K562 (cell line): Measurements from ENCODE around the gene C11orf98. TPM values are rescaled to one million over a fixed set of nuclear protein-coding genes. Genes with fewer than 3 reads are reported as not detected.

Source experiments
- ARID1B ChIP-seq: fragments of 450-650 bp; IDR thresholded peaks from 2 replicates; pipeline ENCODE4 v1.6.1; 2016; ENCODE audit warnings: antibody characterized with exemption, mild to moderate bottlenecking, inconsistent platforms
- ARID3B ChIP-seq: fragments of 250-450 bp; sonication (Bioruptor Pico); IDR thresholded peaks from 2 replicates; pipeline ENCODE4 v1.4.0; 2020; ENCODE audit warnings: borderline replicate concordance
- CEBPZ ChIP-seq: fragments of 150-350 bp; IDR thresholded peaks from 2 replicates; pipeline ENCODE4 v1.6.1; 2014; ENCODE audit warnings: low read depth, mild to moderate bottlenecking, low read length, borderline replicate concordance
- FOXJ2 ChIP-seq: fragments of 200-800 bp; sonication (Bioruptor generic); IDR thresholded peaks from 2 replicates; pipeline ENCODE4 v1.6.1; 2016; ENCODE audit warnings: missing genetic modification characterization, missing compliant biosample characterization
- HCFC1 ChIP-seq: IDR thresholded peaks from 2 replicates; pipeline ENCODE4 v1.6.1; 2012; ENCODE audit warnings: low read depth, low read length, improper control_type of control experiment
- NEUROD1 ChIP-seq: fragments of 150-350 bp; IDR thresholded peaks from 2 replicates; pipeline ENCODE4 v1.6.1; 2014; ENCODE audit warnings: borderline replicate concordance, low read length, low read depth; ENCODE audit not compliant: partially characterized antibody
- NR1H2 ChIP-seq: sonication (generic); formaldehyde crosslinking; IDR thresholded peaks from 2 replicates; pipeline ENCODE4 v1.4.0; 2020; ENCODE audit warnings: mild to moderate bottlenecking, missing genetic modification reagents
- PHF20 ChIP-seq: fragments of 450-650 bp; IDR thresholded peaks from 2 replicates; pipeline ENCODE4 v1.6.1; 2018; ENCODE audit not compliant: partially characterized antibody
- RBM14 ChIP-seq: fragments of 200-400 bp; formaldehyde crosslinking; IDR thresholded peaks from 2 replicates; pipeline ENCODE4 v1.6.1; 2018; ENCODE audit warnings: low read depth, mild to moderate bottlenecking, low read length, moderate library complexity, borderline replicate concordance; ENCODE audit not compliant: insufficient read depth
- SAFB ChIP-seq: fragments of 200-400 bp; formaldehyde crosslinking; IDR thresholded peaks from 2 replicates; pipeline ENCODE4 v1.6.1; 2017; ENCODE audit warnings: low read depth, low read length, borderline replicate concordance
- SMARCB1 ChIP-seq: IDR thresholded peaks from 2 replicates; pipeline ENCODE4 v1.6.1; 2011; ENCODE audit warnings: improper control_type of control experiment, low read depth; ENCODE audit not compliant: insufficient read length
- ZBTB26 ChIP-seq: fragments of 450-650 bp; formaldehyde crosslinking; IDR thresholded peaks from 2 replicates; pipeline ENCODE4 v1.4.0; 2022; ENCODE audit warnings: missing genetic modification characterization
- ZNF174 ChIP-seq: fragments of 250-450 bp; sonication (Bioruptor Pico); IDR thresholded peaks from 2 replicates; pipeline ENCODE4 v1.4.0; 2020; ENCODE audit warnings: mild to moderate bottlenecking
- ZNF354B ChIP-seq: fragments of 250-450 bp; sonication (Bioruptor Pico); IDR thresholded peaks from 2 replicates; pipeline ENCODE4 v1.4.0; 2020
- ZNF511 ChIP-seq: sonication (generic); formaldehyde crosslinking; IDR thresholded peaks from 2 replicates; pipeline ENCODE4 v1.8.0; 2022; ENCODE audit warnings: mild to moderate bottlenecking, missing genetic modification reagents
- ZNF592 ChIP-seq: fragments of 450-650 bp; IDR thresholded peaks from 2 replicates; pipeline ENCODE4 v1.6.1; 2017; ENCODE audit warnings: antibody characterized with exemption, mild to moderate bottlenecking
- ZNF79 ChIP-seq: fragments of 250-450 bp; sonication (Bioruptor Pico); IDR thresholded peaks from 2 replicates; pipeline ENCODE4 v1.4.0; 2020; ENCODE audit warnings: low read depth, mild to moderate bottlenecking, moderate library complexity
- polyA plus RNA-seq, 8 experiments: library from polyadenylated mRNA; depleted of rRNA in 4 of 8; stranded (reverse) in 5 of 8; unstranded in 3 of 8; fragments of >200 nt; fragmentation: Nextera tagmentation in 2 of 8; fragmentation: Illumina TruSeq in 1 of 8; extraction: Ambion mirVana in 2 of 8; extraction: Trizol in 1 of 8; gene quantifications; 2 replicates each; pipeline versions ENCODE4 v1.2.1 to v1.2.3, GENCODE V29; 2011 to 2014; ENCODE audit warnings: inconsistent platforms in 1 of 8, missing spikeins in 1 of 8
- total RNA-seq, 7 experiments: library from RNA; depleted of rRNA in 6 of 7; stranded (reverse); fragments of >200 nt in 6 of 7; fragmentation: Illumina TruSeq in 2 of 7; extraction: Trizol in 2 of 7; gene quantifications; 2 replicates each; pipeline versions ENCODE4 v1.2.1 to v1.2.3, GENCODE V29; 2011 to 2021; ENCODE audit warnings: low replicate concordance in 1 of 7

Gene C11orf98
- total and polyA plus RNA-seq, 9 of the 15 experiments (the other 6 are each of a cell fraction or from before 2014, with no cell fraction given) = 103 to 352 (median 218) TPM

- TF ChIP-seq SMARCB1 (no peak), ZNF174 (CRISPR knock-in tag) (no peak), CEBPZ (no peak), RBM14 (no peak), ZNF511 (CRISPR knock-in tag) (no peak; the same call in 1 of the 2 replicates), ZNF592 (no peak), ARID1B (peak; percentile 38; the same call in 1 of the 2 replicates), ZNF79 (CRISPR knock-in tag) (no peak), NEUROD1 (peak; percentile 86), PHF20 (no peak), HCFC1 (peak; percentile 59; the same call in 1 of the 2 replicates), SAFB (no peak), ZBTB26 (peak; percentile 92; the same call in 1 of the 2 replicates), NR1H2 (CRISPR knock-in tag) (no peak; the same call in 1 of the 2 replicates), ARID3B (no peak), ZNF354B (CRISPR knock-in tag) (no peak), FOXJ2 (tag) (no peak)
Measured at GRCh38 chr11:62665075-62665598, at the start of gene C11orf98, which contains the start of gene CSKMT (continued).
